ENCODE results near the gene BEND7. TPM values are rescaled to one million over a fixed set of nuclear protein-coding genes. Genes with fewer than 3 reads are reported as not detected.

Gene BEND7
- total RNA-seq, 1 experiment from 2014 or later: 1.7 TPM

DNA sequence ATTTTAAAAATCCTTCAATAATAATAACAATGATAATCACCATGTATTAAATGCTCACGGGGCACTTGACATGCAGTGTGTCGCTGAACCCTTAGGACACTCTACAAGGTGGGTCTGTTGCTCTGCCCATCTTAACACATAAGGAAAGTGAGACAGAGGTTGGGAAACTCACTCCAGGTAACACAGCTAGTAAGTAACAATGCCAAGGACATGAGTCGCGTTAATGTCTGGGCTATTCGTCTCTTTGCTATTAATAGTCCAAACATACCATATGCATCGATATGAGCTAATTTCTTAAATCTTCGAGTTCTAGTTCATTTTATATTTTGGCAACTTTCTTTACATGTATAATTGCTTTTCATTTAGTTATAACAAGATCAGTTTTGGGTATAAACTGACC, 79.5 kb downstream of the BEND7 start:
- ChIA-PET CTCF (no interaction called here), POLR2A (ENCODE audit: unreplicated experiment) (no interaction called here)
- Histone ChIP-seq H3K4me3 (no peak overlapping the region), H3K9me2 (ENCODE audit: insufficient read depth) (no peaks in the 10 kb centered on the region), H3K27me3 (ENCODE audit: insufficient read depth, low read depth) (peaks cover 64% of the 10 kb centered on the region), H3K79me2 (ENCODE audit: low read depth) (no peaks in the 10 kb centered on the region), H3K27ac (no peak overlapping the region), H3F3A (ENCODE audit: insufficient read depth, low read depth) (no peaks in the 10 kb centered on the region), H2AFZ (no peak overlapping the region), H4K20me1 (ENCODE audit: insufficient read depth) (no peaks in the 10 kb centered on the region), H3K9me3 (ENCODE audit: insufficient read depth, low read depth) (no peaks in the 10 kb centered on the region), H3K36me3 (ENCODE audit: low read depth) (no peaks in the 10 kb centered on the region), H3K4me1 (replicated peaks; ENCODE audit: insufficient read depth) (no peaks in the 10 kb centered on the region), H3K4me2 (no peak overlapping the region)
- intact Hi-C loops (cut with micrococcal nuclease; ENCODE audit: unreplicated experiment): no loop called here
- no TSS peak for BruUV-seq (replicated peaks)
- DNase-seq: no peak
- TF ChIP-seq EZH2 (IDR thresholded peaks at IDR 0.05; ENCODE audit: low read depth): no peak
- TF ChIP-seq, protein P1, sequence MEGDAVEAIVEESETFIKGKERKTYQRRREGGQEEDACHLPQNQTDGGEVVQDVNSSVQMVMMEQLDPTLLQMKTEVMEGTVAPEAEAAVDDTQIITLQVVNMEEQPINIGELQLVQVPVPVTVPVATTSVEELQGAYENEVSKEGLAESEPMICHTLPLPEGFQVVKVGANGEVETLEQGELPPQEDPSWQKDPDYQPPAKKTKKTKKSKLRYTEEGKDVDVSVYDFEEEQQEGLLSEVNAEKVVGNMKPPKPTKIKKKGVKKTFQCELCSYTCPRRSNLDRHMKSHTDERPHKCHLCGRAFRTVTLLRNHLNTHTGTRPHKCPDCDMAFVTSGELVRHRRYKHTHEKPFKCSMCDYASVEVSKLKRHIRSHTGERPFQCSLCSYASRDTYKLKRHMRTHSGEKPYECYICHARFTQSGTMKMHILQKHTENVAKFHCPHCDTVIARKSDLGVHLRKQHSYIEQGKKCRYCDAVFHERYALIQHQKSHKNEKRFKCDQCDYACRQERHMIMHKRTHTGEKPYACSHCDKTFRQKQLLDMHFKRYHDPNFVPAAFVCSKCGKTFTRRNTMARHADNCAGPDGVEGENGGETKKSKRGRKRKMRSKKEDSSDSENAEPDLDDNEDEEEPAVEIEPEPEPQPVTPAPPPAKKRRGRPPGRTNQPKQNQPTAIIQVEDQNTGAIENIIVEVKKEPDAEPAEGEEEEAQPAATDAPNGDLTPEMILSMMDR (conservative IDR thresholded peaks at IDR 0.05): no peak

GRCh38 chr10:13448216-13448615, 80.6 kb downstream of the BEND7 start:
- BruUV-seq (replicated peaks): no TSS peak
- DNase-seq: no peak
- no peak overlapping the region for H3K4me3 ChIP-seq
- H2AFZ ChIP-seq: no peak overlapping the region
- intact Hi-C loops (cut with micrococcal nuclease; ENCODE audit: unreplicated experiment): no loop called here
- no peak overlapping the region for H3K4me2 ChIP-seq
- ChIA-PET CTCF (no interaction called here), POLR2A (ENCODE audit: unreplicated experiment) (no interaction called here)
- no peaks in the 10 kb centered on the region for H3K36me3 ChIP-seq (ENCODE audit: low read depth)
- H3F3A ChIP-seq (ENCODE audit: insufficient read depth, low read depth): no peaks in the 10 kb centered on the region
- H3K9me2 ChIP-seq (ENCODE audit: insufficient read depth): no peaks in the 10 kb centered on the region
- TF ChIP-seq, protein P1 (conservative IDR thresholded peaks at IDR 0.05): no peak
- no peak for TF ChIP-seq EZH2 (IDR thresholded peaks at IDR 0.05; ENCODE audit: low read depth)
- no peaks in the 10 kb centered on the region for H4K20me1 ChIP-seq (ENCODE audit: insufficient read depth)
- no peaks in the 10 kb centered on the region for H3K9me3 ChIP-seq (ENCODE audit: insufficient read depth, low read depth)
- no peaks in the 10 kb centered on the region for H3K4me1 ChIP-seq (replicated peaks; ENCODE audit: insufficient read depth)
- peaks cover 64% of the 10 kb centered on the region for H3K27me3 ChIP-seq (ENCODE audit: insufficient read depth, low read depth)
- no peak overlapping the region for H3K27ac ChIP-seq
- H3K79me2 ChIP-seq (ENCODE audit: low read depth): no peaks in the 10 kb centered on the region

GRCh38 chr10:13445656-13446400, 83.0 kb downstream of the BEND7 start:
- Histone ChIP-seq H2AFZ (no peak overlapping the region), H3K4me2 (no peak overlapping the region), H4K20me1 (ENCODE audit: insufficient read depth) (no peaks in the 10 kb centered on the region), H3K9me2 (ENCODE audit: insufficient read depth) (no peaks in the 10 kb centered on the region), H3K27ac (no peak overlapping the region), H3K9me3 (ENCODE audit: insufficient read depth, low read depth) (no peaks in the 10 kb centered on the region), H3K4me3 (no peak overlapping the region), H3K4me1 (replicated peaks; ENCODE audit: insufficient read depth) (no peaks in the 10 kb centered on the region), H3K79me2 (ENCODE audit: low read depth) (no peaks in the 10 kb centered on the region), H3K36me3 (ENCODE audit: low read depth) (no peaks in the 10 kb centered on the region), H3F3A (ENCODE audit: insufficient read depth, low read depth) (no peaks in the 10 kb centered on the region), H3K27me3 (ENCODE audit: insufficient read depth, low read depth) (peaks cover 71% of the 10 kb centered on the region)
- DNase-seq: no peak
- TF ChIP-seq EZH2 (IDR thresholded peaks at IDR 0.05; ENCODE audit: low read depth): no peak
- TF ChIP-seq, protein P1 (conservative IDR thresholded peaks at IDR 0.05): no peak
- ChIA-PET CTCF (no interaction called here), POLR2A (ENCODE audit: unreplicated experiment) (no interaction called here)
- intact Hi-C loops (cut with micrococcal nuclease; ENCODE audit: unreplicated experiment): no loop called here
- BruUV-seq (replicated peaks): no TSS peak

Measured in PC-9 (cell line).